Spleen (tissue), 11 donors: ENCODE measurements around the gene REP15. TPM values are rescaled to one million over a fixed set of nuclear protein-coding genes. Genes with fewer than 3 reads are reported as not detected.
A peak's percentile ranks its signal among the peaks of the same experiment; 100 is the strongest.

Source experiments
- DNase-seq: peaks from one replicate; pipeline ENCODE4 v3.0.0-alpha.2; 2020
- H3K27ac ChIP-seq, 8 donors: fragments of 200-600 bp; sonication (generic) in 7 of 8; 1 replicate in 4 of 8; 2 replicates in 4 of 8; pipeline versions ENCODE4 v1.5.0 to v1.8.0; 2016 to 2021; ENCODE audit warnings: inconsistent platforms in 4 of 8, mild to moderate bottlenecking in 4 of 8, moderate library complexity in 1 of 8
- H3K27me3 ChIP-seq, 7 donors: fragments of 200-600 bp; sonication (generic) in 6 of 7; replicated peaks in 1 of 7; 1 replicate in 4 of 7; 2 replicates in 3 of 7; pipeline versions ENCODE4 v1.5.0 to v1.8.0; 2016 to 2021; ENCODE audit warnings: inconsistent platforms in 3 of 7, mild to moderate bottlenecking in 1 of 7
- H3K36me3 ChIP-seq, 6 donors: fragments of 200-600 bp; sonication (generic) in 5 of 6; 1 replicate in 4 of 6; 2 replicates in 2 of 6; pipeline versions ENCODE4 v1.5.0 to v1.8.0; 2016 to 2021; ENCODE audit warnings: inconsistent platforms in 2 of 6
- H3K4me1 ChIP-seq, 6 donors: fragments of 200-600 bp; sonication (generic) in 5 of 6; 1 replicate in 3 of 6; 2 replicates in 3 of 6; pipeline versions ENCODE4 v1.5.0 to v1.8.0; 2016 to 2021; ENCODE audit warnings: inconsistent platforms in 3 of 6
- H3K4me3 ChIP-seq, 8 donors: fragments of 200-600 bp; sonication (generic) in 7 of 8; 1 replicate in 4 of 8; 2 replicates in 4 of 8; pipeline versions ENCODE4 v1.5.0 to v1.8.0; 2016 to 2021; ENCODE audit warnings: inconsistent platforms in 4 of 8, mild to moderate bottlenecking in 4 of 8, moderate library complexity in 2 of 8
- H3K9me3 ChIP-seq, 8 donors: fragments of 200-600 bp; sonication (generic) in 7 of 8; 1 replicate in 4 of 8; 2 replicates in 4 of 8; pipeline versions ENCODE4 v1.5.0 to v1.8.0; 2016 to 2021; ENCODE audit warnings: inconsistent platforms in 4 of 8
- POLR2A ChIP-seq, 3 donors: fragments of 450-650 bp; IDR thresholded peaks; one replicate each; pipeline ENCODE4 v1.5.1; 2017; ENCODE audit warnings: antibody characterized with exemption in 3 of 3, mild to moderate bottlenecking in 1 of 3
- POLR2AphosphoS5 ChIP-seq, 3 donors: sonication (generic); formaldehyde crosslinking; IDR thresholded peaks; one replicate each; pipeline ENCODE4 v1.5.1; 2017; ENCODE audit warnings: antibody characterized with exemption in 3 of 3
- WGBS, 5 donors: extraction: QIAGEN DNeasy Blood & Tissue Kit in 3 of 5; methylation state at CpG; one replicate each; pipeline versions ENCODE4 v1.1.5 to v1.1.7; 2013 to 2018; 5-methylcytosine and 5-hydroxymethylcytosine counted together
- intact Hi-C: fragments of 100-400 bp; cut with DNase I; formaldehyde crosslinking; loops from one replicate; pipeline ENCODE4 v1.15.0; 2023; ENCODE audit warnings: low total_unique reads
- polyA plus RNA-seq, 3 donors: library from polyadenylated mRNA; stranded (reverse); fragments of 200-250 nt; gene quantifications; one replicate each; pipeline ENCODE4 v1.2.1, GENCODE V29; 2013
- total RNA-seq, 7 donors: library from RNA; depleted of rRNA in 3 of 7; stranded (reverse); fragments of >200 nt in 3 of 7; fragmentation: NEBNext Ultra II Directional in 4 of 7; extraction: Animal tissue kit (Norgen Biotek cat#: 25700) in 4 of 7; gene quantifications; one replicate each; pipeline versions ENCODE4 v1.1.0 to v1.2.1, GENCODE V29; 2016 to 2021
- TF ChIP-seq, protein P1 (sequence below), 11 experiments: fragments of 200-600 bp in 7 of 11; fragments of 450-650 bp in 4 of 11; sonication (generic) in 4 of 11; IDR thresholded peaks in 8 of 11; conservative IDR thresholded peaks in 3 of 11; 1 replicate in 7 of 11; 2 replicates in 4 of 11; pipeline versions ENCODE4 v1.4.0 to v1.8.0; 2016 to 2021; ENCODE audit warnings: antibody characterized with exemption in 11 of 11, inconsistent platforms in 4 of 11, mild to moderate bottlenecking in 1 of 11
- donor health status: healthy with polysubstance abuse.
- donor health status: DM: no; HTN: no; CAD: no; lungs with moderate emphysema.
- donor health status: DM: no; HTN: no; CAD: no.
- donor health status: Bipolar disorder and iron deficiency.
- donor health status: healthy.
- donor health status: DM: no; HTN: no; CAD: no.
- donor health status: DM: yes; HTN: yes; CAD: no.

Gene REP15
- total and polyA plus RNA-seq, 10 donors = 0.89 to 5.4 (median 2.8) TPM

DNA sequence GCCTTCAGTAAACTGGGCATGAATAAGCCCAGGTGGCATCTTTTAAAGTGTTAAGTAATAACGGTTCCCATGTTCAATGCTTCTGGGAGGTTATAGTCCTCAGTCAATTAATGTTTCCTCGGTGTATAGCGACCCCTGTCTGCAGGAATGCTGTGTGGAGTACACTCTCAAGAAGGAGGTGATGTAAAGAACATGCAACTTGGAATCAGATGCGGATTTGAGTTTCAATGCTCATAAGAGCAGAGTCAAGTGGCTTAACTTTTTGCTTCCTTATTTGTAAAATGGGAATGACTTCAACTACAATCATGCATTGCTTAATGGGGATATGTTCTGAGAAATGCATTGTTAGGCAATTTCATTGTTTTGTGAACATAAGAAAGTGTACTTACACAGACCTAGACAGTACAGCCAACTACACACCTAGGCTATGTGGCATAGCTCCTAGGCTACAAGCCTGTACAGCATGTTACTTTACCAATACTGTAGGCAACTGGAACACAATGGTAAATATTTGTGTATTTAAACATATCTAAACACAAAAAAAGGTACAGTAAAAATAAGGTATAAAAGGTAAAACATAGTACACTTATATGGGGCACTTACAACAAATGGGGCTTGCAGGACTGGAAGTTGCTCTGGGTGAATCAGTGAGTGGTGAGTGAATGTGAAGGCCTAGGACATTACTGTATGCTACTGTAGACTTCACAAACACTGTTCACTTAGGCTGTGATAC, 7.6 kb downstream of the REP15 start:
- no peak for TF ChIP-seq POLR2A (IDR thresholded peaks at IDR 0.05)
- TF ChIP-seq, protein P1, sequence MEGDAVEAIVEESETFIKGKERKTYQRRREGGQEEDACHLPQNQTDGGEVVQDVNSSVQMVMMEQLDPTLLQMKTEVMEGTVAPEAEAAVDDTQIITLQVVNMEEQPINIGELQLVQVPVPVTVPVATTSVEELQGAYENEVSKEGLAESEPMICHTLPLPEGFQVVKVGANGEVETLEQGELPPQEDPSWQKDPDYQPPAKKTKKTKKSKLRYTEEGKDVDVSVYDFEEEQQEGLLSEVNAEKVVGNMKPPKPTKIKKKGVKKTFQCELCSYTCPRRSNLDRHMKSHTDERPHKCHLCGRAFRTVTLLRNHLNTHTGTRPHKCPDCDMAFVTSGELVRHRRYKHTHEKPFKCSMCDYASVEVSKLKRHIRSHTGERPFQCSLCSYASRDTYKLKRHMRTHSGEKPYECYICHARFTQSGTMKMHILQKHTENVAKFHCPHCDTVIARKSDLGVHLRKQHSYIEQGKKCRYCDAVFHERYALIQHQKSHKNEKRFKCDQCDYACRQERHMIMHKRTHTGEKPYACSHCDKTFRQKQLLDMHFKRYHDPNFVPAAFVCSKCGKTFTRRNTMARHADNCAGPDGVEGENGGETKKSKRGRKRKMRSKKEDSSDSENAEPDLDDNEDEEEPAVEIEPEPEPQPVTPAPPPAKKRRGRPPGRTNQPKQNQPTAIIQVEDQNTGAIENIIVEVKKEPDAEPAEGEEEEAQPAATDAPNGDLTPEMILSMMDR (IDR thresholded peaks at IDR 0.05 in 8 of 11, conservative IDR thresholded peaks at IDR 0.05 in 3 of 11) = peak; percentile 30 to 85 (median 74)
- H3K9me3 ChIP-seq = no peaks in the 10 kb centered on the region
- peaks cover 0 to 10% (median 3%) of the 10 kb centered on the region in 6 donors for H3K4me1 ChIP-seq
- WGBS, 5 donors = 2 to 15% (median 7%) methylated on average over 4 of the region's 4 CpGs
- H3K27ac ChIP-seq = no peak overlapping the region
- H3K27me3 ChIP-seq = no peaks in the 10 kb centered on the region
- H3K36me3 ChIP-seq = no peaks in the 10 kb centered on the region
- no peak for DNase-seq
- H3K4me3 ChIP-seq = no peak overlapping the region
- intact Hi-C loops = no loop called here

DNA sequence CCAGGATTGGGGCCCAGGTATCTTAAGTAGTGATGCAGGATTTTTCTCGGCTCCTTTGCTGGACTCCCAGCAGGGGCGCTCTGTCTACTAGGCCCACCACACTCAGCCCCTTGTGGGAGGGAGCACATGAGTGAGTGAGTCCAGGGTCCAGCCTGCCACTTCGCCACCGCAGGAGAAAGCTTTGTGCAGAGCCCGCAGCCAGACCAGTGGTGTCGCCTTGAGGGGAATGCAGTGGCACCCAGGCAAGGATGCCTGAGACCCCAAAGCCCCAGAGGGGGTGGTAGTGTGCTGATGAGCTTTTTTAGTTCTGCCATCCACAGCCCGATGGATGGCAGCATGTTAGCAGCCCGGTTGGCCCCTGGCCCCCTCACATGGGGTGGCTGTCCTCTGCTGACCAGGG, 9.0 kb downstream of the REP15 start:
- no peaks in the 10 kb centered on the region for H3K36me3 ChIP-seq
- peaks cover 0 to 15% (median 7%) of the 10 kb centered on the region in 6 donors for H3K4me1 ChIP-seq
- no peak for DNase-seq
- H3K27me3 ChIP-seq = no peaks in the 10 kb centered on the region
- TF ChIP-seq POLR2AphosphoS5 (IDR thresholded peaks at IDR 0.05) (no peak), POLR2A (IDR thresholded peaks at IDR 0.05) (no peak)
- TF ChIP-seq, protein P1 (IDR thresholded peaks at IDR 0.05 in 8 of 11, conservative IDR thresholded peaks at IDR 0.05 in 3 of 11) = no peak
- H3K4me3 ChIP-seq = no peak overlapping the region
- H3K27ac ChIP-seq = no peak overlapping the region
- H3K9me3 ChIP-seq = no peaks in the 10 kb centered on the region
- WGBS, 5 donors = 87 to 96% (median 91%) methylated on average over 8 of the region's 8 CpGs
- intact Hi-C loops = no loop called here

DNA sequence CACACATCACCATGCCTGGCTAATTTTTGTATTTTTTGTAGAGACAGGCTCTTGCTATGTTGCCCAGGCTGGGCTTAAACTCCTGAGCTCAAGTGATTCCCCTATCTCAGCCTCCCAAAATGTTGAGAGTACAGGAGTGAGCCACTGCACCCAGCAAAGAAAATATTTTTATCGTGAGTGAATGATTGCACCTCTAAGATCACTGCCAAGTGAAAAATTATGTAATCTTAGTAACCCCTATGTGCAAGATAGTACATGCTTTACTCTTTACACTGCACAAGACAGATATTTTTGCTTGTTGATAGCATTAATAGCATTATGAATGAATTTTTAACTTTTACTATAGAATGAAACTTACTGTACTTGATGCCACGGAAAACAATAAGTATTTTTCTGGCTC, 11.0 kb downstream of the REP15 start:
- 79 to 90% (median 87%) methylated on average over 2 of the region's 2 CpGs for WGBS, 5 donors
- Histone ChIP-seq H3K27ac (no peak overlapping the region), H3K4me1 (peaks cover 6 to 29% (median 19%) of the 10 kb centered on the region in 6 donors), H3K9me3 (no peaks in the 10 kb centered on the region), H3K27me3 (no peaks in the 10 kb centered on the region), H3K36me3 (no peaks in the 10 kb centered on the region), H3K4me3 (no peak overlapping the region)
- TF ChIP-seq, protein P1 (IDR thresholded peaks at IDR 0.05 in 8 of 11, conservative IDR thresholded peaks at IDR 0.05 in 3 of 11) = no peak
- TF ChIP-seq POLR2A (IDR thresholded peaks at IDR 0.05) (no peak), POLR2AphosphoS5 (IDR thresholded peaks at IDR 0.05) (no peak)
- intact Hi-C loops = no loop called here
- no peak for DNase-seq

DNA sequence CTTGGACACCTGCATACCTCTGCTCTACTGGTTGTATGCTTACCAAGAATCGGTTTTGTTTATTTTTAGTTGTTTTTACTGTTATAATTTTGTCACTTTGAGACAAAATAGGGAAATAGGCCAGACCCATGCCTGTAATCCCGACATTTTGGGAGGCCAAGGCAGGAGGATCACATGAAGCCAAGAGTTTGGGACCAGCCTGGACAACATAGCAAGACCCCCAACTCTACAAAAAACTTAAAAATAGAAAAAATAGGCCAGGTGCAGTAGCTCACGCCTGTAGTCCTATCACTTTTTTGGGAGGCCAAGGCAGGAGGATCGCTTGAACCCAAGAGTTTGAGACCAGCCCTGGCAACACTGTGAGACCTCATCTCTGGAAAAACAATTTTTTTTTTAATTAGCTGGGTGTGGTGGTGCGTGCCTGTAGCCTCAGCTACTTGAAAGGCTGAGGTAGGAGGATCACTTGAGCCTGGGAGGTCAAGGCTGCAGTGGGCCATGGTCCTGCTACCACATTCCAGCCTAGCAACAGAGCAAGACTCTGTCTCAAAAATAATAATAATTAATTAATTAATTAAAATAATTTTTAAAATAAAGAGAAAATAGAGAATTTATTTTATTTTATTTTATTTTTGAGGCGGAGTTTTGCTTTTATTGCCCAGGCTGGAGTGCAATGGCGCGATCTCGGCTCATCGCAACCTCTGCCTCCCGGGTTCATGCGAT, 13.1 kb downstream of the REP15 start:
- Histone ChIP-seq H3K27me3 (no peaks in the 10 kb centered on the region), H3K36me3 (peaks cover 0 to 16% (median 0%) of the 10 kb centered on the region in 6 donors), H3K9me3 (no peaks in the 10 kb centered on the region), H3K4me3 (peak overlapping the region in 6 of 8 donors; percentile 98 to 100 (median 99)), H3K27ac (peak overlapping the region in 3 of 8 donors; percentile 78 to 87 (median 83)), H3K4me1 (peaks cover 8 to 43% (median 26%) of the 10 kb centered on the region in 6 donors)
- TF ChIP-seq, protein P1 (IDR thresholded peaks at IDR 0.05 in 8 of 11, conservative IDR thresholded peaks at IDR 0.05 in 3 of 11) = no peak
- TF ChIP-seq POLR2AphosphoS5 (IDR thresholded peaks at IDR 0.05) = no peak
- no peak for TF ChIP-seq POLR2A (IDR thresholded peaks at IDR 0.05)
- intact Hi-C loops = no loop called here
- no peak for DNase-seq
- WGBS, 5 donors = 80 to 92% (median 91%) methylated on average over 12 of the region's 12 CpGs
